HPDE6-E6E7 (cell line): Measurements from ENCODE around the gene ADARB1.
"Not testable (repeated sequence)": the region's sequence is repeated elsewhere in the genome, so short reads cannot be mapped to it uniquely, and the experiment has no call there.

Experiments used
- DNase-seq: peaks from one replicate; pipeline ENCODE4 v3.0.0; 2011; ENCODE audit warnings: missing footprints; ENCODE audit errors: extremely low spot score

Gene ADARB1

DNA sequence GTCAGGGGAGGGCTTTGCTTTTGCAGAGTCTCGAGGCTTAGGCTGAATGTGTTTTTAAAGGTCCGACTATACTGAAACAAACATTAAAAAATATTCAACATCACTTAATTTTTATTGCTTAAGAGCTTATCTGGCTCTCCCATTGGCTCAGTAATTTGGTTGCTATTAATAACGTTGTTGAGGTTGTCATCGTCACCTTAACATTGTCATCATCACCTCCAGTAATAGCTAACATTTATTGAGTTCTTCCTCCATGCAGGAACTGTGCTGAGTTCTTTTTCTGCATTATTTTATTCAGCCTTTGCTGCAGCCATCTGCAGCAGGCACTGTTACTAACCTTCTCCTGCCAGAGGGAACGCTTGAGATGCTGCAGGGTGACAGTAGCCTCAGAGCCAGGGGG, 40.1 kb downstream of the ADARB1 start:
- DNase-seq: no peak

DNA sequence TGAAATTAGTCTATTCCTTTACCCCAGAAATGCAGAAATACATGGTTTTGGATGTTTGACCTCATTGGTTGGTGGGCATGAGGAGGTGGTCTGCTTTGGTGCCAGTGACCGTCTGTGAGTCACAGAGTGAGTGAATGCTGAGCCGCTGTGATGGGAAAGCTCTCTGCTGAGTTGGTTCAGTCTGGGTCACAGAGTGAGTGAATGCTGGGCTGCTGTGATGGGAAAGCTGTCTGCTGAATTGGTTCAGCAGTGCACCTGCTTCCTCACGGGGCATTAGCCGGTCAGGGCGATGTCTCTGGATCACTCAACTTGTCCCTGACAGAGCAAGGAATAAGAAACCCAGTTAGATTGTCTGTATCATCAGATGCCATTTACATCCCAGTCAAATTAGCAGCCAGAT, 40.8 kb downstream of the ADARB1 start:
- no peak for DNase-seq

GRCh38 chr21:45116066-45116465, 41.7 kb downstream of the ADARB1 start:
- no peak for DNase-seq

GRCh38 chr21:45117314-45117713, 42.9 kb downstream of the ADARB1 start:
- DNase-seq: no peak

- no peak for DNase-seq
Measured at GRCh38 chr21:45118099-45118498, 43.7 kb downstream of the ADARB1 start.

DNA sequence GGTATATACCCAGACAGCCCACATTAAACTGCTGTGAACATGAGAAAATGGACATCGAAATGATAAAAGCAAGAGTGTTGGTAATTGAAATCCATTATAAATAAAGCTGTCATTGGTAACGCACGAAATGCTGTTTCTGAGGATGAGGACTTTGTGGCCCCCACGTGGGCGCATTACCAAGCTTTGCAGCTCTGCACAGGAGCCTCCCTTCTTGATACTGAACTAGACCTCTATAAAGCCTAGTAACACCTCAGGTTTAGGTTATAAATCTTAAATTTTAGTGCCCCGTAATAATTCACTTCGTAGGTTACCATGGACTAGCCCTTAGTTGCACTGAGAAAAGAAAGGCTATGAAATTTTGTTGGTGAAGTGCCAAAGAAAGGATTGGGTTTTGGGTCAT, 45.4 kb downstream of the ADARB1 start:
- DNase-seq: no peak

GRCh38 chr21:45120975-45121374, 46.6 kb downstream of the ADARB1 start:
- no peak for DNase-seq

- no peak for DNase-seq
Measured at GRCh38 chr21:45122030-45122429, 47.6 kb downstream of the ADARB1 start.

- no peak for DNase-seq
Measured at GRCh38 chr21:45122432-45123132, 48.2 kb downstream of the ADARB1 start.

DNA sequence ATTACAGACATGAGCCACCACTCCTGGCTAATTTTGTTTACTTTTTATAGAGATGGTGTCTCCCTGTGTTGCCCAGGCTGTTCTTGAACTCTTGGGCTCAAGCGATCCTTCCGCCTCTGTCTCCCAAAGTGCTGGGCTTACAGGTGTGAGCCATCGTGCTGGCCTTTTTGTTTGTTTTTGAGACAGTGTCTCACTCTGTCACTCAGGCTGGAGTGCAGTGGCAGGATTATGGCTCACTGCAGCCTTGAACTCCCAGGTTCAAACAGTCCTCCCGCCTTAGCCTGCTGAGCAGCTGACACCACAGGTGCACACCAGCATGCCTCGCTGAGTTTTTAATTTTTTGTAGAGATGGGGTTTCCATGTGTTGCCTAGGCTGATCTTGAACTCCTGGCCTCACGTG, 49.1 kb downstream of the ADARB1 start:
- no peak for DNase-seq

DNA sequence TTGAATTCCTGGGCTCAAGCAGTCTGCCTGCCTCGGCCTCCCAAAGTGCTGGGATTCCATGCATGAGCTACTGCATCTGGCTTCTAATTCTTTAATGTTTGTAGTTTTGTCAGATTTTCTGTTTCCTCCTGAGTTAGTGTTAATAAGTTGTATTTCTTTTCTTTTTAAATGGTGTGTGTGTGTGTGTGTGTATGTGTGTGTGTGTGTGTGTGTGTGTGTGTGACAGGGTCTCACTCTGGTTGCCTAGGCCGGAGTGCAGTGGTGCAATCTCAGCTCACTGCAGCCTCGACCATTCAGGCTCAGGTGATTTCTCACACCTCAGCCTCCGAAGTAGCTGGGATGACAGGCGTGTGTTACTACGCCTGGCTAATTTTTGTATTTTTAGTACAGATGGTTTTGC, 50.2 kb downstream of the ADARB1 start:
- no peak for DNase-seq

DNA sequence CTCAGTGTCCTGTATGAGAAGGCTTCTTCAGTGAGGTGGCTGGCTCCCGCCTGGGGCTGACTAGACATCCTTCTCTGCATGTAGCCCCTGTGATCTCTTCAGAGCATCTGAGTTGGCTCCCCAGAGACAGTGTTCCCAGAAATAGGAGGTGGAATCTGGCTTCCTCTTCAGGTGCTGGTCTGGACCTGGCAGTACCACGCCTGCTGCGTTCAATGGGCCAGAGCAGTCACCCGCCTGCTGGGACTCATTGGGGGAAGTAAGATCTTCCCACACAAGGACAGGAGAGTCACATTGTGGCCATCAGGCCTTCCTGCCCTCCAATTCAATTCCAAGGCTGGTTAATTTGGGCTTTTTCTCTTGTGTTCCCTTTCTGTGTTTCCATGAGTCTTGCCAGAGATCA, 51.0 kb downstream of the ADARB1 start:
- DNase-seq: no peak

DNA sequence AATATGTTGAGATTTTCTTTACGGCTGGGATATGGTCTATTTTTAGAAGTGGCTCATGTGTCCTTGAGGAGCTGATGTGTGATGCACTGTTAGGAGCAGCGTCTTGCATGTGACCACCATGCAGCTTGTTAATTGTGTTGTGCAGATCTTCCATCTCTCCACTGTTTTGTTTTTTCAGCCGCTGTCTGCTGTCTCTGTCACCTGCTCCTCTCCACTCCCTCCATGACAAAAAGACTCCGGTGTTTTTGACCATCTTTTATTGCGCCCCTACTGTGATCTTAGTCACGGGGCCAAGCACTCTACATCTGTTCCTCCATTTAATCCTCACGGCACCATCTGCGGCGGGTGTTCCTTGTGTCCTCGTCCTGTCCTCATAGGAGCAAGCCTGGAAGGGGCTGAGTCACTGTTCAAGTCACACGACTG, 51.8 kb downstream of the ADARB1 start:
- no peak for DNase-seq

DNA sequence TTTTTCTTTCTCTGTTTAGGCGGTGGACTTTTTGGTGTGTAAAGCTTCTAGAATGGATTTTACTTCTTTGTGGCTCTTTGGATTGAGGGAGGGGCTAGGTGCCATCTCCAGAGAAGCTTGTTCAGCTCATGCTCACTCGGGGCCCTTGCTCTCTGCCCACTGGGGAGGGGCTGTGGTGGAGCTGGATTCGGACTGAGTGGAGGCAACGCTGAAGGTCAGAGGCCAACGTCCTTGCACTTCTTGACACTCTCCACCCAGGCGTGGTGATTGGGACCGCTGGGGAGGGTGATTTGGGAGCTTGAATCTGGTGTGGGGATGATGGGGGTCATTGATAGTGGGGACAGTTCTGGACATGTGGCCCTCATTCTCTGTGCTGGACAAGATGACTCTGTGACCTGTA, 52.6 kb downstream of the ADARB1 start:
- no peak for DNase-seq

DNA sequence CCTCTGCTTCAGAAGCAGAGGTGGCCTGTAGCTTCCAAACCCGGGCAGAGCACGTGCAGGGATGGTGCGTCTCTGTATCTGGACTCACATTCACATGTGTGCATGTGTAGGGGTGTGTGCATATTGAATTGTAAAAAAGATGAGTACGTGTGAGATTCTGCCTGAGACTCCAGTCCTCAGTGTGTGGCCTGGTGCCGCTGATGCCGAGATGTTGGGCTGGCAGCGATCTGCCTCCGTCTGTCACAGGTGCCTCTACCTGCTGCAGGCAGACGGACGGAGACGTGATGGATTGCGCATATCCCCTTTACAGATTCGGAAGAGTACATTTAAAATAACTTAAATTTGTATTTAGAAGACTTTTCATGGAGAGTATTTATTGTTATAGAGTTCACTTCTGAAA, 53.6 kb downstream of the ADARB1 start:
- no peak for DNase-seq

DNA sequence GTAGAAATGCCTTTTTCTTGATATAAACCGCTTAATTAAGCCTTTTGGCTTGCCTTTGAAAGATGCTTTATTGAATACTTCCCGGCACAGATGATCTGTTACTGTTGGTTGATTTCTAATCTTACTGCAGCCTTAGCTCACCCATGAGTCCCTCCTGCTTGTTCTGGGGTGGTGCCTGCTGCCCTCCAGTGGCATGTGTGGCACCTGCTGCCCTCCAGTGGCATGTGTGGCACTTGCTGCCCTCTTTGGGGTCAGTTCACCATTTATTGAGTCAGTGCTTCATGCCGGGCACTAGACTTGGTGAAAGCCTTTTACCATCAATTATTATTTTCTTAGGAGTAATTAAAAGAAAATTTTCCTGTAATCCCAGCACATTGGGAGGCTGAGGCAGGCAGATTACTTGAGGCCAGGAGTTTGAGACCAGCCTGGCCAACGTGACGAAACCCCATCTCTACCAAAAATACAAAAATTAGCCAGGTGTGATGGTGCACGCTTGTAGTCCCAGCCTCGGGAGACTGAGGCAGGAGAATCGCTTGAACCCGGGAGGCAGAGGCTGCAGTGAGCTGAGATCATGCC, 54.3 kb downstream of the ADARB1 start:
- DNase-seq: peak; percentile 51

DNA sequence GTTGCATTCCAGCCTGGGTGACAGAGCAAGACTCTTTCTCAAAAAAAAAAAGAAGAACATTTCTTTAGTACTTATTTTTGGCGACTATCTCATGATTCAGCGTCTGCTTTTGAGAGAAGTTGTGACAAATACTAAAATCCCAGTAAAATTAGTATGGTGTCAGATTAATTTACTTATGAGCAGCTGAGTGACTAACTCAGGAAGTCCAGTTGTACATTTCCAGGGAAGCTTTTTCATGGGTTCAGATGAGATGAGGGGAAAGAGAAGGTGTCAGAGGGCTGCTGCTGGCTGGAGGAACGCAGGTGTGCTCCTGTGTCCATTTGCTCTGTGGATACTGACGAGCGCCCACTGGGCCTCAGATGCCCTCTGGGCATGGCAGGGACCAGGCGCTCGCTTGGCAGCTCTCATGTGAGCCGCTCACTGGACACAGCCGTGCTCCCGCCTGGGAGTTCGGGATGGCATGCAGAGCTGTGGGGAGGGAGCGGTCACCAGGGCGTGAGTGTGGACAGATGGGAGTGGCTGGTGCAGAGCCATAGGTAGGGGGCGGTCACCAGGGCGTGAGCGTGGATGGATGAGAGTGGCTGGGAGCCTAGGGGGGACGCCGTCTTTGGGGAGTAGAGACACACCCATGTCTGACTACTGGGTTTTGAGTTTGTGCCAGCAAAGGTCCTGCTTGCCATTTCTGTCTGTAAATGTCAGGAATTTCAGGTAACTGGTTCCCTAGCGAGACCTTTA, 55.0 kb downstream of the ADARB1 start:
- DNase-seq: peak; percentile 26

- peak; percentile 49 for DNase-seq
Measured at GRCh38 chr21:45130324-45130774, 56.0 kb downstream of the ADARB1 start.

DNA sequence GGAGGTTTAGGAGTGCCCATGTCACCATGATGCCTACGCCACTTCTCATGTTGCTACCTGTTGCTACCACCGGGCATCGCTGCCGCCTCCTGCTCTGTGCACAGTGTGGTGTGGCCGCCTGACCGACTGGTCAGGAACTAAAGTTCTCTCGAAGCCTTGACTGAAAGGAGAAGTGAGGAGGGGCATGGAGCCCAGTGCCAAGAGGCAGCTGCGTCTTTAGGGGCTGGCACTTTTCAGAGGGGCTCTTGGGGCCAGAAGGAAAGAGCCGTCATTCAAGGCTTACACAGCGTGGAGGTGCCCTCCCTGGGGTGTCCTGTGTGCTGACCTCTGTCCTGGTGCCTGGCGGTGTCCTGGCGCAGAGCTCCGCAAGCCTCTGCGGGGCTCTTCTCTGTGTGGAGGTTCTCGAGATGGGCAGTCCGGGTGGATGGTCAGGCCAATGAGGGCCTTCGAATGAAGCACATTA, 57.2 kb downstream of the ADARB1 start:
- DNase-seq: no peak

DNA sequence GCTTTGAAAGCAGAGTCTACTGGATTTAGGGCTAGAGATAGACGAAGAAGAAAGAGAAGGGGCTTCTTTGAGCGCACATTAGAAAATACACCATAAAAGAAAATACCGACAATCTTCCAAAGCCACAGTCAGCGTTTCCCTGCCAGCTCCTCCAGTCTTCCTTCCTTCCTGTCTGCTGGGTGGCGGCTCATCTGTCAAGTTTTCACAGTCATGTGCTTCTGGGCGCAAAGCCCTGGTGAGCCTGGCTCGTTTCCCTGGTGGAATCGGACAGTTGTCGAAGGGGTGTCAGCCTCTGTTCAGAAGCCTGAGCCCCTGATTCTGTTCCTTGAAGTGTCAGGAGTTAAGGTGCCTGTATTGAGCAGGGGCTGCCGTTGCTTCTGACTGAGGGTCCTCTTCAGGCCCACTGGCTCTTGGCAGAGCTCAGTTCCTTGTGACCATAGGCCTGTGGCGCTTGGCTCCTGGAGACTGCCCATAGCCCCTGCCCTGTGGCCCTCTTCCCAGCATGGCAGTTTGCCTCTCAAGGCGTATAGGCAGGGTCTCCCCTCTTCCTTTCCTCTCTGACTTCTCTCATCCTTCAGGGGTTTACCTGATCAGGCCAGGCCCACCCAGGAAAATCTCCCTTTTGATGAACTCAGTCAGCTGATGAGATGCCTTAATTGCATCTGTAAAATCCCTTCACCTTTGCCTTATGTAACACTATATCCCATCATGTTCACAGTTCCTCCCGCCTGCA, 58.6 kb downstream of the ADARB1 start:
- no peak for DNase-seq

DNA sequence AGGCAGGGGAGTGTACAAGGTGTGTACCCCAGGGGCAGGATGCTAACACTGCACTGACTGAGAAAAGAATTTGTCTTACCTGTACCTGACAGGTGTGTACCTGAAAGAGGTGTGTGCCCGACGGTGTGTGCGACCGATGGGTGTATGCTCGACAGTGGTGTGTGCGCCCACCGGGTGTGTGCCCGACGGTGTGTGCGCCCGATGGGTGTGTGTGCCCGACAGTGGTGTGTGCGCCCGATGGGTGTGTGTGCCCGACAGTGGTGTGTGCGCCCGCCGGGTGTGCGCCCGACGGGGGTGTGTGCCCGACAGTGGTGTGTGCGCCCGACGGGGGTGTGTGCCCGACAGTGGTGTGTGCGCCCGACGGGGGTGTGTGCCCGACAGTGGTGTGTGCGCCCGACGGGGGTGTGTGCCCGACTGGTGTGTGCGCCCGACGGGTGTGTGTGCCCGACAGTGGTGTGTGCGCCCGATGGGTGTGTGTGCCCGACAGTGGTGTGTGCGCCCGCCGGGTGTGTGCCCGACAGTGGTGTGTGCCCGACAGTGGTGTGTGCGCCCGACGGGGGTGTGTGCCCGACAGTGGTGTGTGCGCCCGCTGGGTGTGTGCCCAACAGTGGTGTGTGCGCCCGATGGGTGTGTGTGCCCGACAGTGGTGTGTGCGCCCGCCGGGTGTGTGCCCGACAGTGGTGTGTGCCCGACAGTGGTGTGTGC, 59.3 kb downstream of the ADARB1 start:
- not testable (repeated sequence) for DNase-seq
